ENCODE results near the gene CLBA1. TPM values are rescaled to one million over a fixed set of nuclear protein-coding genes. Genes with fewer than 3 reads are reported as not detected.

Gene CLBA1
- total RNA-seq, 2 donors from 2014 or later, result 4.7 to 5.6 TPM

- intact Hi-C loops (cut with DNase I), result loop anchor here in 1 of 2 donors (5.0 kb wide), 2 partner anchors 34 to 69 kb away; no protein-coding TSS in a partner anchor
- peak; percentile 71 for DNase-seq (ENCODE audit: low spot score)
Observed at GRCh38 chr14:104966261-104966865, 19.2 kb upstream of the CLBA1 start.

- peak; percentile 80 for DNase-seq (ENCODE audit: low spot score)
Observed at GRCh38 chr14:104966981-104967385, 18.6 kb upstream of the CLBA1 start.

GRCh38 chr14:104967386-104968152, 18.0 kb upstream of the CLBA1 start:
- DNase-seq (ENCODE audit: low spot score), result peak; percentile 89
- intact Hi-C loops (cut with DNase I), result loop anchor here (1.0 to 5.0 kb wide), 3 partner anchors 19 to 70 kb away; no protein-coding TSS in a partner anchor

More at GRCh38 chr14:104966981-104967385, 18.6 kb upstream of the CLBA1 start:
- intact Hi-C loops (cut with DNase I), result loop anchor here (1.0 to 5.0 kb wide), 3 partner anchors 19 to 70 kb away; no protein-coding TSS in a partner anchor

- peak; percentile 92 for DNase-seq (ENCODE audit: low spot score)
- intact Hi-C loops (cut with DNase I), result loop anchor here in 1 of 2 donors (5.0 kb wide), 2 partner anchors 36 to 71 kb away; no protein-coding TSS in a partner anchor
Observed at GRCh38 chr14:104968153-104968527, 17.4 kb upstream of the CLBA1 start.

GRCh38 chr14:104968541-104969401, 16.8 kb upstream of the CLBA1 start:
- peak; percentile 83 for DNase-seq (ENCODE audit: low spot score)
- intact Hi-C loops (cut with DNase I), result loop anchor here in 1 of 2 donors (5.0 kb wide), 2 partner anchors 36 to 71 kb away; no protein-coding TSS in a partner anchor

- intact Hi-C loops (cut with DNase I), result loop anchor here in 1 of 2 donors (5.0 kb wide), 2 partner anchors 37 to 72 kb away; no protein-coding TSS in a partner anchor
Observed at GRCh38 chr14:104969741-104970230, 15.8 kb upstream of the CLBA1 start.

GRCh38 chr14:104970231-104971068, 15.1 kb upstream of the CLBA1 start:
- DNase-seq (ENCODE audit: low spot score), result peak; percentile 97
- intact Hi-C loops (cut with DNase I), result loop anchor here in 1 of 2 donors (1.0 kb wide), 1 partner anchor 54 kb away; no protein-coding TSS in a partner anchor

More at GRCh38 chr14:104969741-104970230, 15.8 kb upstream of the CLBA1 start:
- DNase-seq (ENCODE audit: low spot score), result peak; percentile 67

- DNase-seq (ENCODE audit: low spot score), result peak; percentile 80
- intact Hi-C loops (cut with DNase I), result loop anchor here in 1 of 2 donors (1.0 kb wide), 1 partner anchor 53 kb away; no protein-coding TSS in a partner anchor
Observed at GRCh38 chr14:104971447-104972240, 13.9 kb upstream of the CLBA1 start.

GRCh38 chr14:104972301-104973134, 13.1 kb upstream of the CLBA1 start:
- intact Hi-C loops (cut with DNase I), result no loop called here
- peak; percentile 93 for DNase-seq (ENCODE audit: low spot score)

- intact Hi-C loops (cut with DNase I), result no loop called here
- DNase-seq (ENCODE audit: low spot score), result peak; percentile 97
Observed at GRCh38 chr14:104973135-104973384, 12.5 kb upstream of the CLBA1 start.

GRCh38 chr14:104973385-104974145, 12.0 kb upstream of the CLBA1 start:
- intact Hi-C loops (cut with DNase I), result no loop called here
- peak; percentile 93 for DNase-seq (ENCODE audit: low spot score)

- intact Hi-C loops (cut with DNase I), result no loop called here
- DNase-seq (ENCODE audit: low spot score), result peak; percentile 81
Observed at GRCh38 chr14:104974146-104974541, 11.4 kb upstream of the CLBA1 start.

GRCh38 chr14:104974665-104975390, 10.8 kb upstream of the CLBA1 start:
- intact Hi-C loops (cut with DNase I), result loop anchor here in 1 of 2 donors (5.0 kb wide), 1 partner anchor 47 kb away; the partner anchor contains the start of gene CDCA4
- peak; percentile 78 for DNase-seq (ENCODE audit: low spot score)

GRCh38 chr14:104975481-104976197, 9.9 kb upstream of the CLBA1 start:
- intact Hi-C loops (cut with DNase I), result loop anchor here (2.0 to 5.0 kb wide), 3 partner anchors 47 to 71 kb away; partner anchors contain the start of gene CDCA4 (in 1 of the 2)

More at GRCh38 chr14:104975481-104976197, 9.9 kb upstream of the CLBA1 start:
- peak; percentile 71 for DNase-seq (ENCODE audit: low spot score)
